Islet precursor cell (in vitro differentiated cells): ENCODE data around the gene FOSL1.

Source experiments
- DNase-seq: peaks from one replicate; pipeline ENCODE4 v3.0.0-alpha.2; 2018

FOSL1 gene

DNA sequence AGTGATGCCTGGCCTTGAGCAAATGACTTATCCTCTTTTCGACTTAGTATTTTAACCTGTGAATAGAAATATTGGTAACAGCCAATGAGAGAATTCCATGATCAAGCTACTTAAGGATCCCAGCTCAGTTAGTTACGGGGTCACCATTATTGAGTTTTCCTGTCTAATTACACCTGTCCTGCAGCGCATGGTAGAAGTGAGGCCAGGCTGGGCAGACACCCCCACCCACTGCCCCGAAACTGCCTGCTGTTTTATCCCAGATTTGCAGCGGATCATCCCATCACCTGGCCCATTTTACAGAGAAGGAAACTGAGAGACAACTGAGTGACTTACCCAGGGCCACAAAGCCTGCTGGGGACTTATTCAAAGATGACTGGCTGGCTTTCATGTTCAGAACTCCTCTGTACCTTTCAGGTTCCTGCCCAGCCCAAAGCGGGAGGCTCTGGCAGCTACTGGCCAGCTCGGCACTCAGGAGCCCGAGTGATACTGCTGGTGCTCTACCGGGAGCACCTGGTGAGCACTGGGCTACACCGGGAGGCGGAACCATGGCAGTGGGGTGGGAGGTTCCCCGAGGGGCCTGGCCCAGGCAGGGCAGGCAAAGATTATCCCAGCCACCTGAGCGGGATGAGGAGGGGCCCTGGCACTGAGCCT lies 38.5 kb downstream of the FOSL1 start:
- DNase-seq: no peak

DNA sequence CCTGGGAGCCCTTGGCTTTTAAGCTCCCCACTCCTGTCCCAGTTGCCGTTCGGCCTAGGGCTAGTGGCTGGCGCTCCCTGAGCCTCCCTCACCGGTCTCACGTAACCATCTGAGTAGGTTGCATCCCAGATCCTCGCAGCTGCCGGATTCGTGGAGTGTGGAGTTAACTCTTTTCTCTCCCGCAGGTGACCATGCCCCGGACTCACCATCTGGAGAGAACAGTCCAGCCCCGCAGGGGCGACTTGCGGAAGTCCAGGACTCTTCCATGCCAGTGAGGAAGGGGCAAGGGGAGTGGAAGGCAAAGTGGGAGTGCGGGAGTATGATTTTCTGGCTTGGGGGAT lies 39.1 kb downstream of the FOSL1 start:
- DNase-seq: no peak

DNA sequence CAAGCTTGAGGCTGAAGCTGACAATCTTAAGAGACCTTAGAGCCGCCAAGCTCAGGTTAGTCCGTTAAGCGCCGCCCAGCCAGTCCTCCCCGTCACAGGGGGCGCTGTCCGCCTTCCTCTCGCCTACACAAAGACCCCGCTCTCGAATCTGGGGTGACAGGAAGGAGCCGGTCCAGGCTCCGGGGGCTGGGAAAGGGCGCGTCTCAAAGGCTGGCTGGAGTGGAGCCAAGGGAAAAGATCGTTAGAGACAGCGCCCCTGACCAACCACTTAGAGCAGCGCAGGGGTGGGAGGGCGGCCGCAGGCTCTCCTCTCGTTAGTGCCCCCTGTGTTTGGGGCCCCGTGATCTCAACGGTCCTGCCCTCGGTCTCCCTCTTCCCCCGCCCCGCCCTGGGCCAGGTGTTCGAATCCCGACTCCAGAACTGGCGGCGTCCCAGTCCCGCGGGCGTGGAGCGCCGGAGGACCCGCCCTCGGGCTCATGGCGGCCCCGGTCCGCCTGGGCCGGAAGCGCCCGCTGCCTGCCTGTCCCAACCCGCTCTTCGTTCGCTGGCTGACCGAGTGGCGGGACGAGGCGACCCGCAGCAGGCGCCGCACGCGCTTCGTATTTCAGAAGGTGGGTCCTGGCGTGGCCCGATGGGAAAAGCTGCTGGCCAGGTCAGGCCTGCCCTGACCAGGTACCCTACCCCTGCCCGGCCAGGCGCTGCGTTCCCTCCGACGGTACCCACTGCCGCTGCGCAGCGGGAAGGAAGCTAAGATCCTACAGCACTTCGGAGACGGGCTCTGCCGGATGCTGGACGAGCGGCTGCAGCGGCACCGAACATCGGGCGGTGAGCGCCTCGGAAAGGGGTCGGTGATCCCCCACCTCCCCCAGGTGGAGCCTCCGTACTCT lies 39.7 kb downstream of the FOSL1 start, which contains the start of gene MUS81:
MUS81 (plus strand) TSS at position 156 of the 887 bp plus-strand sequence; CDS start at position 477, 321 bp downstream.
- peak; percentile 98 for DNase-seq

DNA sequence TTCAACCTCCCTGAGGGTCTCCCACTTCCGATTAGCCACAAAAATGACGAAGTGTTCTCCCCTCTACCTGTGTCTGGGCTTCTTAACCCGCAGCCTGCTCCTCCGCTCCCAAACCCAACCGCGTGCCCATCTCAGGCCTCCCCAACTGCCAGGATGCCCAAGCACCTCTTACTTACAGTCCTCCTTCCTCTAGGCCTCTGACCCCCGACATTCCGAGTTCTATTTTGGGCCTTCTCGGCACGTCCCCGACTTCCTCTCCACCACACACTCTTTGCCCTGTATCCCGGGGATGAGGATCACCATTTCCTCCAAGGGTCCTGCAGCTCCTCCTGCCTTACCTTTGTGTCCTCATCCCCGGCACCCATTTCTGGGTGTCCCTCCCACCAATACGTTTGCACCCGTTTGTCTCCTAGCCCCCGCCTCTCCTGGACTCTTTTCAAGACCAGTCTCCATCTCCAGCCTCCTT lies 40.3 kb downstream of the FOSL1 start:
- no peak for DNase-seq

DNA sequence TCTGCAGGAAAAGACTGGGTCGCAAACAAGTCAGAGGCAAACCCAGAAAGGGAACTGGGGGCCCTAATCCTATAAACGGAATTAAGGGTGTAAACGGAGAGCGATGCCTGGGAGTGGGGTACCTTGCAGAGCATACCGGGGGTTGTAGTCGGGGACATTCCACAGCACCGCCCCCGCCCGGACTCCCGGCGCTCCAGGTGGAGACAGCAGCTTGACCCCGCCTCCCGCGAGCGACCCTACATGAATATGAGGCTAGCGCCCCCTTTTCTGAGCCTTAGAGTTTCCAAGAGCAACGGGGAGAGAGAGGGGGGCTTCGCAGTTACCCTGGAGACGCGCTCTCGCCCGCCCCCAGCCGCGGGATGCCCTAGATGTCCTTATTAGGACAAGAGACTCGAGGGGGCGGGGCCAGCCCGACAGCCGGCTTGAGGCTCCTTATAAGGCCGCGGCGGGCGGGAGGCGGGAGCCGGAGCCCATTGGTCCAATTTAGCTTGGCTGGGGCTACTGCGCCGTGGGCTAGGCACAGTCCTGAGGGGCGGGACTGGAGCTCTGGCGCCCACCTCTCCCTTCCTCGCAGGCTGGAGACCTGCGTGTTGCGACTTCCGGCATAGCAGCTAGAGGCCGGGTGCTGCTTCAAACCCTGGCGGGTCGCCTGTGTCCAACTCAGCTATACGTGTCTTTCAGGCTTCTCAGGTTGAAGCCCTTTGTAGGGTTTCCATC lies 40.9 kb downstream of the FOSL1 start:
- peak; percentile 100 for DNase-seq

DNA sequence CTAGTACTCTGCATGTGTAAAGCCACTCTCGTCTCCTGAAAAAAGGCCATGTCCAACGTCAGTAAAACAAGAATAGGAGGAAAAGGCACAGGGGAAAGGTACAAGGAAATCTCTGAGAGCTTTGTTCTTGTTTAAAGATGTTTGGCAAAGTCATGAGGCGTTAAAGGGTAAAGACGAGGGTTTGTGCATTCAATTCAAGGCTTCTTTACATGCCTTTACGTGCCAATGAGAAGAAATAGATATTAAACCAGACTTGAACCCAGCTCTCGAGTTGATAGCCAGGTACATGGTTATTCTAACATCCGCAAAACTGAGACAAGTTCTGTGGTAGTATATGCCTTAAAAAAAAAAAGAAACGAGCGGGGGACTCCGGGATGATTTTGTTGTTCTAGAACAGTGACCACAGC lies 41.5 kb downstream of the FOSL1 start:
- no peak for DNase-seq

DNA sequence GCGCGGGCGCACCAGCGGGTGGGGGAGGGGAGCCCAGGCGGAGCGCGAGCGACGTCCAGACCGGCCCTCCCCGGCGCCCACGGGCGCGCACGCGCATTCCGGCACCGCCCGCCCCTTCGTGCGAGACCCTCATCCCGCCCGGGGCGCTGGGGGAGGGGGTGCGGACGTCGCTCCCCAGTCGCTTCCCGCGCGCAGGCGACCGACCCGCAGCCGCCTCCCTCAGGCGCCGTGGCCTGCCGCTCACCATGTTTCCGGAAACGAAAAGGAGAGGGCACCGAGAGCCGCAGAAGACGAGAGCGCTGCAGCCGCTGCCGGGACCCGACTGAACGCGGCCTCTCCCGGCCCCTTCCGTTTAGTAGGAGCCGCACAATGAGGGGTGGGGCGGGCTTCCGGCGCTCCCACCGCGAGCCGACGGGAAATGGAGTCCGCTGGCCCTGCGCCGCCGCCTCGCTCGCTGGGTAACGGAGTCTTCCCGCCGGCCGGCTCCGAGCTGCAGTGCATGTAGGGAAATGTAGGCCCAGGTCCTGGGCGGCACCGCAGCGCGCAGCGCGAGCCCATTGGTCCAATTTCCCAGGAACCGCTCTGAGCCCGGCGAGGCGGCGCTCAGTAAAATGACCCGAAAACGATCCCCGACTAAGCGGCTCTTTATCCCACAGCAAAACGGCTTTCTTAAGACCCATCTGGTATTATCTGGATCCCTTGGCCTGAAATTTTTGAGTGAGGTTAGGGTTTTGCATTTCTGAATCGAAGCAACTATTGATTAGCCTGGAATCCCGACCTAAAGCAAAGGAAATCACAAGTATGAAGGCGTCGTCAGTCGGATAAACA lies 42.1 kb downstream of the FOSL1 start, which contains the start of gene CFL1:
CFL1 (minus strand) TSS at position 328 of the 828 bp plus-strand sequence; CDS start at position 247, 81 bp downstream.
- peak; percentile 99 for DNase-seq

DNA sequence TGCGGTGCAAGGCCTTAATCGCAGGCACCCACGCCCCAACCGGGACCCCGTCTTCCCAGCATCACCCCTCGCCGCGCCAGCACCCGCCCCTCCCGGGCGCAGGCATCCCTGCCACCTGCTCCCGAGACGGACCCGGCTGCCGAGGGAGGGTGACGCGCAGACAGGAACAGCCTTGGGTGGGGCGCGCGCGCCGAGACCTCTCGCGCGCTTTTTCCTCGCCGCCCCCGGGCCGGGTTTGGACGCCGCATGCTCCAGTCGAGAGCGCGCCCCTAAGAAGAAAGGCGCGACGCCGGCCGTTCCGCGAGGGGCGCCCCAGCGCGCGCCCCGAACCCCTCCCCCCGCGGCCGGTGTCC lies 42.7 kb downstream of the FOSL1 start:
- DNase-seq: no peak

DNA sequence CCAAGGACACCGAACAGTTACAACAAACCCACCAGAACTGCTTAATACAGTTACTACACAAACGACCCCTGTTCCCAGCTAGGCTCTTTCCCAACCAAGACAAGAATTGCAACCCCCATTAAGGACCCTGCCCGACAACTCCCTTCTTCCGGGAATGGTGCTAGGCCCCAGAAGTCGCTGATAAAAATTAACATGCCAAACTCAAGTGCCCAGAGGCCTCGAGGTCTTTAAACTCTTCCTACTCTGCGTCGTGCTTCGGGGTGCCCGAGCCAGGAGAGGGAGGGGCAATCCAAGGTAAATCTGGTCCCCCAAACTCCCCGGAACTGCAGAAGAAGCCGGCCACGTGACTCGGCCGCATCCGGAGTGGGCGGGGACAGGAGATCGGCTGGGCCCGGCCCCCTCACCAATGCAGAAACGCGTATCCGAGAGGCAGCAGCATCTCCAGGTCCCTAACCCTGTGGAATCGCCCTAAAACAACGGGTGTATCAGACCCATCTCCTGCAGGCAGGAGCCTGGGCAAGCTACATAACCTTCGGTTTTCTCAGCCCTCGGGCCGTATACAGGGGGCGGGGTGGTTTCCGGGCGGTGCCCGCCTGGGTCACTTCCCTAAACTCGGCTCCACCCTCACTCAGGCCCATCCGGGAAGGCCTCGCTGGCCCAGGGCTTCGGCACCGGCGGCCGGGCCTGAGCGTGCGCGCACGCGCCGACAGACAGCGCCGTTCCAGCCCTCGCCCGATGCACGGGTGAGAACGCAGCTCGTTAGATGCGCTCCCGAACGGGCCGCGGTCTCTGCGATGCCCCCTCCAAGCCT lies 43.3 kb downstream of the FOSL1 start:
- peak; percentile 85 for DNase-seq

DNA sequence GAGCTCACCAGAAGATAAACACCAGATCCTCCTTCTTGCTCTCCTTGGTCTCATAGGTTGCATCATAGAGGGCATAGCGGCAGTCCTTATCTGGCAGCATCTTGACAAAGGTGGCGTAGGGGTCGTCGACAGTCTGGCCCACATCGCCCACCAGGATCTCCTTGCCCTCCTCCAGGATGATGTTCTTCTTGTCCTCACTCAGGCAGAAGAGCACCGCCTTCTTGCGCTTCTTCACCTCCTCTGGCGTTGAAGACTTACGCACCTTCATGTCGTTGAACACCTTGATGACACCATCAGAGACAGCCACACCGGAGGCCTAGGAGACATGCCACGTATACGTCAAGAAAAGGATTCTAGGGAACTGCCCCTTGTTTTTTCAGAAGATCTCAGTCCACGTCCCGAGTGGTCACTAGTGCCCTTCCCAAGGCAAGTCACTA lies 44.2 kb downstream of the FOSL1 start:
- DNase-seq: no peak

DNA sequence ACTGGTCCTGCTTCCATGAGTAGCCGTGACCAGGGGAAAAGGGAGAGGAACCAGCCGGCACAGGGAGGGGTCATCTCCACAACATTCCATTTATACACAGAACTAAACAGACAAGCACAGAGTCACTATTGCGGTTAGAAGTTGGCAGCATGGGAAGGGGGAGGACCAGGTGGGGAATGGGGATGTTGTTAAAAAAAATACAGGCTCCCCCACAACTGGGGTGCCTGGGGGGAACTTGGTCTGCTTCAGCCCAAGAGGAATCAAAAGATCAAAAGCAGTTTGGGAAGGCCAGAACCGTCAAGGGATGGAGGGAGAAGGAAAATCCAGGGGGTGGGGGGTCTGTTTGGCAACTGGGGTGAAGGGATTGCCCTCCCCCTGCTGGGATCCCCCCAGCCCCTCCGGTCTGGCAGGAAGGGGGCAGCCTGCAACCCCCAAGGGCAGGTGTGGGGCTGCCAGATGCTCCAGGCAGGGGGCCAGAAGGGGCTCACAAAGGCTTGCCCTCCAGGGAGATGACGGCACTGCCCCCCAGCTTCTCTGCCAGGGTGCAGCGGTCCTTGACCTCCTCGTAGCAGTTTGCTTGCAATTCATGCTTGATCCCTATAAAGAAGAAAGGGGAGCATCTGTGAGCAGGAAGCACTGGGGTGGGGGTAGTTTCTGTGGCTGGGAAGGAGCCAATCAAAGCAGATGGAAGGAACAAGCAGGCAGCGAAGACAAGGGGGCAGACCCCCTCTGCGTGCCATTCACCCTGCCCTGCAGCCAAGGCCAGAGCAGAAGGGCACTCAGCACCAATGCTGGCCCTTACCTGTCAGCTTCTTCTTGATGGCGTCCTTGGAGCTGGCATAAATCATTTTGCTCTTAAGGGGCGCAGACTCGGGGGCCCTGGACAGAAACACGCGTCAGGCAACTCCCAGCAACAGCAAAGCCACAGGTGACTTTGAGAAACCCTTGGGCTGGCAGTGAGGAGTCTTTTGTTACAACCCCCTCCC lies 45.0 kb downstream of the FOSL1 start:
- DNase-seq: peak; percentile 18

DNA sequence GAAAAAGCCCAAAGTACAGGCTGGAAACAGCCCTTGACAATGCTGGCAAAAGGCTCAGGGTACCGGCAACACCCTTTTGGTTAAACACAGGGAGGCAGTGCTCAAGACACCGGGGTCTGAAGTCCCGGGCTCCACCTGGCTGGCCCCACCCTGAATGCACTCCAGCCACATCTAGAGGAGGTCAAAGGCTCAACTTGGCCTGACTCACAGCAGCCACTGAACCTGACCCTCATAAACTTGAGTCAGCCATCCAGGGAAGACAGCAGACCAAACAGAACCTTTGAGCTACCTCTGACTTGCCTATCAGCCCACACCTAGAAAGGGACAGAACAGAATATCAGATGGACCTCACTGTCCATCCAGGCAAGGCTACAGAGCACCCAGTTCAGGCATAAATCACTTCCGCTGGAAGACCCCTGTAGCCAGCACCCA lies 46.0 kb downstream of the FOSL1 start:
- peak; percentile 35 for DNase-seq

DNA sequence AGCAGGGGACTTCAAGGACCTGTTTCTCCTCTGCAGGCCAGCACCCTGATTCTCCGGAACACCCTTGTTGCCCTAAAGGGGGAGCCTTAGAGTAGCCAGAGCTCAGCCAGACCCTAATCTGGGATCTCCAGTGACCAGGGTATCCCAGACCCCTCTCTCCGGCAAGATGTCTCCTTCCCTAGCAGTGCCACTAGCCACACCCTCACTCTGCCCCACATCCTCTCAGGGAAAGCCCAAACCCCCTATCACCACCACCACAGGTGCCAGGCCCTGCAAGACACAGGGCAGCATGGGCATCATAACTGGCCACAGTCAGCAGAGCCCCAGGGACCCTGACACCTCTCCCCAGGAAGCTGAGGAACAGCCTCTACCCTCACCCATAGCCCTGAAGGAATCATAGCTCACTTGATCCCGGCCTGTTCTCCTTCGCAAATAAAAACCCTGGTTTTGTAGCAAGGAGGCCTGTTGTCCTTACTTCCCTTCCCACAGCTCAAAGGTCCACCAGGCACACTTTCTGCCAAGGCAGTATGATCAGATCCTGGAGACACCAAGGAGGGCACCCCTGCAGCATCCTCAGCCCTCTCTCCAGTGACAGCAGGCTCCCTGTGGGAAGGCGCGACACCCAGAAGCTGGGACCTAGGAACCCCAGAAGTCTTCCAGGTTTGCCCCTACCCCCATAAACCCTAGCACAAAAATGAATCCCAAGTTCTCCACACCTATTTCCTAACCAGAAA lies 46.8 kb downstream of the FOSL1 start:
- peak; percentile 43 for DNase-seq

DNA sequence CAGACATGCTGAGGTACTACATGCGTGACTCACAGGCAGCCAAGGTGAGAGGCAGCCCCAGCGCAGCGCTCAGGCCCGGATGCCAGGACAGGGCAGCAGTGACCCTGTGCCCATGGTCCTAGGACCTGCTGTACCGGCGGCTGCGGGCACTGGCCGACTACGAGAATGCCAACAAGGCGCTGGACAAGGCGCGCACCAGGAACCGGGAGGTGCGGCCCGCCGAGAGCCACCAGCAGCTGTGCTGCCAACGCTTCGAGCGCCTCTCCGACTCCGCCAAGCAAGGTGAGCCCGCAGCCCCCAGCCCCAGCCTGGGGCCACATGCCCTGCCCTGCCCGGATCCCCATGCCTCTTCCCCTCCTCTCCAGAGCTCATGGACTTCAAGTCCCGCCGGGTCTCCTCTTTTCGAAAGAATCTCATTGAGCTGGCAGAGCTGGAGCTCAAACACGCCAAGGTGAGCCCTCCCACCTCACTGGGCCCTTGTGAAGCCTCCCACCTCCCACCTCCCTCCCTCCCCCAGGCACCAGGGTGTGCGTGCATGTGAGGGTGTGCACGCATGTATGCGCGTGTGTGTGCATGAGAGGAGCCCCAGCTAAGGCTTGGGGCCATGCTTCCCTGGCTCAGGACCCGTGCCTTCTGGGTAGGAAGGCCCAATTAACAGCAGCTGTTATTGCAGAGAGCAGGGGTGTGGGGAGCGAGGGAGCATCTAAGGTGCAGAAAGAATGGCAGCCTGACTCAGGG lies 47.5 kb downstream of the FOSL1 start:
- DNase-seq: peak; percentile 51

DNA sequence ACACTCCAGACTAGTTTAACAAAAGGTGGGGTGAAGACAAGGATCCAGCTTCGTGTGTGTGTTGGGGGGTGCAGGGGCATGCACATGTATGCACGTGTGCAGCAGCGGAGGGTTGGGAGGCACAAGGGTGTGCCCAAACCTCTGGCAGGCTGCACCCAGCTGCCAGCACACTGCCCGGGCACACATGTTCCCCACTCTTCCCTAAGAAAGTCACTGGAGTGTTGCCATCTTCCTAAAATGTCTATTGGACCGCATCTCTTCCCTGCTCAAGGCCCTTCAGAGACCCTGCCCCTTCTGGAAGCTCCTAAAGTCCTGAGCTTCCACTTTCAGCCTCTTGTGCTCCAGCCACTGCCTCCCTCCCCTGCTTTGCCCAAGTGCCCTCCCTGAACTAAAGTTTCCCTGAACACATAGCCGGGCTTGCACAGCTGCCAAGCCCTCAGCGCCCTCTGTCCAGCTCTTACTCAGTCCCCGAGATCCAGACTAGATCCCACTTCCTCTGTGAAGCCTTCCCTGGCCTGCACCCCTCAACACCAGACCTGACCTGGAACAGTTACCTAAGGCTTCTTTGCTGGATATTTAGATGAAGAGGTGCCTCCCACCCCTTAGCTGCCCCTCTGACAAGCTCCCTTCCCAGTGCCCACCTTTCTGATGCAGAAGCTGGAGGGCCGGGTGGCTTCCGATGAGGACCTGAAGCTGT lies 48.2 kb downstream of the FOSL1 start:
- peak; percentile 49 for DNase-seq

DNA sequence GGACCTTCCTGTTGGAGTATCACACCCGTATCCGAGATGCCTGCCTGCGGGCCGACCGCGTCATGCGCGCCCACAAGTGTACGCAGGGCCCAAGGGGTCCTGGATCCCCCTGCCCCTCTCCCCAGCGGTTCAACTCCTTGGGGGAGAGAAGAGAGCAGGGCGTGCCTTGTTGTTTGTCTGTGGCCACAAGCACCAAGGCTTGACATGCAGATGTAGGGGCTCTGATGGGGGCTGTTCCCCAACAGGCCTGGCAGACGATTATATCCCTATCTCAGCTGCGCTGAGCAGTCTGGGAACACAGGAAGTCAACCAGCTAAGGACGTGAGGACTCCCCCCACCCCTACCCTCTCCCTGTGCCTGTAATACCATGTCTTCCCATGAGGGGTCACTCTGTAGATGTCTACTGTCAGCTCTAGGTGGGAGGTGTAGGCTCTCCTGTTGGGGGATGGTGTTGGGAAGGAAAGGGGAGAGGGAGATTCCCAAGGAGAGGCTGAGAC lies 49.1 kb downstream of the FOSL1 start:
- DNase-seq: peak; percentile 86

DNA sequence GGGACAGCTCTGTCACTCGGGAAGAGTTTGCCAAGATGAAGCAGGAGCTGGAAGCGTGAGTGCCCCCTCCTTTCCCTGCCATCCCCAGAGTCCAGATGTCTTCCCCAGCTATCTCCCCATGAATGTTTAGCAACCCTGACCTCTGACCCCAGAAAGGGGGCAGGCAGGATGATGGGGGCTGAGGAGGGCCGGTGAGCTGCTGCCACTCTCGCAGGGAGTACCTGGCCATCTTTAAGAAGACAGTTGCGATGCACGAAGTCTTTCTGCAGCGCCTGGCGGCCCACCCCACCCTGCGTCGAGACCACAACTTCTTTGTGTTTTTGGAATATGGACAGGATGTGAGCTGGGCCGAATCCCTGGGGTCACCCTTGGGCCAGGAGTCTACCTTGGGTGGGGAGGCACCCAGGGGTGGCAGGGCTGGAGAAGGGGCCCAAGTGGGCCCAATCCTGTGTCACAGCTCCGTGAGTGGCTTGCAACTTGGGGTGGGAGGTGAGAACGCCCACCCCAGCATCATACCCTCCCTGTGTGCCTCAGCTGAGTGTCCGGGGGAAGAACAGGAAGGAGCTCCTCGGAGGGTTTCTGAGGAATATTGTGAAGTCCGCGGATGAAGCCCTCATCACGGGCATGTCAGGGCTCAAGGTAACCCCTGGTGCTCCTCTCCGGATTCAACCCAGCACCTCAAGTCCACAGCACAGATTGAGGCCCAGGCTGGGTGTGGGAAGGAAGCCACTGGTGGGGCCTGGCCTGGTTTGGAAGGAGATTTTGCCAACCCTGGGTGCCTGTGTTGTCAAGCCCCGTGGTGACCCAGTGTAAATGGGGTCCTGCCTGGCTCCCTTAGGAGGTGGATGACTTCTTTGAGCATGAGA lies 49.7 kb downstream of the FOSL1 start:
- peak; percentile 56 for DNase-seq
